A673 (cell line): ENCODE data around the gene PGRMC2.

Source experiments
- CTCF ChIP-seq: fragments of 300-800, 200-600 bp; sonication (generic); conservative IDR thresholded peaks from 2 replicates; pipeline ENCODE4 v1.5.1; 2017; ENCODE audit warnings: low read depth, mild to moderate bottlenecking, antibody characterized with exemption, low read length, moderate library complexity, mixed read lengths
- EZH2 ChIP-seq: fragments of 200-600 bp; sonication (generic); IDR thresholded peaks from 2 replicates; pipeline ENCODE4 v1.6.1; 2017; ENCODE audit warnings: borderline replicate concordance, low read depth, mild to moderate bottlenecking, mixed read lengths, antibody characterized with exemption, low read length; ENCODE audit not compliant: poor library complexity, severe bottlenecking

- TF ChIP-seq CTCF (no peak), EZH2 (no peak)
These were observed 28.3 kb upstream of the PGRMC2 start for GRCh38 chr4:128315756-128316520.
